Measurements from ENCODE around the gene OR2AJ1.

Gene OR2AJ1

GRCh38 chr1:247966532-247967204 lies 42.0 kb downstream of the OR2AJ1 start:
- DNase-seq (ENCODE audit: insufficient read length) (no peak), FAIRE-seq (no peak)
- TF ChIP-seq POLR2A (IDR thresholded peaks at IDR 0.05; ENCODE audit: low read depth, low read length), result no peak
- no peak for TF ChIP-seq TAF1 (IDR thresholded peaks at IDR 0.05; ENCODE audit: borderline replicate concordance, low read depth, low read length)
- TF ChIP-seq POLR2AphosphoS5 (IDR thresholded peaks at IDR 0.05; ENCODE audit: low read depth, low read length), result no peak

All from GM12892 (cell line).